GM19463 (cell line): Measurements from ENCODE around the gene PRKG1.
A peak's percentile ranks its signal among the peaks of the same experiment; 100 is the strongest.

Experiments used
- ATAC-seq: cut with Tn5 transposase; IDR thresholded peaks from one replicate; pipeline ENCODE4 v1.9.1; 2021; ENCODE audit warnings: mild to moderate bottlenecking, moderate library complexity; ENCODE audit not compliant: unreplicated experiment

PRKG1 gene

DNA sequence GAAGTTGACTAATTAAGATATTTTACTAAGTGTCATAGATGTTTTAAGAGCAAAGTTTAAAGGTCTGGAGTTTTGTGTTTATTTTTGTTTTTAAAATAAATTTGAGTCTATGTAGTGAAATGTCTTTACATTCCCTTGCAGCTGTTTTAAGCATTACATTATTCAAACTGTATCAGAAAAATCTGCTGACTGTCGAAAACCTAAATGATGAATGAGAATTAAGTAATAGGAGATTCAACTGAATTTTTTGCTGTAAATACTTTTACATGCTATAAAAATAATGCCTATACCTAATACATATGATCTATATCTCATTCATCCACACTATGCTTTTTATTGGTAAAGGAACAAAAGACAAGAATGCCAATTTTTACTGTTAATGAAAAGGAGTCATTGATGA is 397.9 kb downstream of the PRKG1 start:
- no peak for ATAC-seq

DNA sequence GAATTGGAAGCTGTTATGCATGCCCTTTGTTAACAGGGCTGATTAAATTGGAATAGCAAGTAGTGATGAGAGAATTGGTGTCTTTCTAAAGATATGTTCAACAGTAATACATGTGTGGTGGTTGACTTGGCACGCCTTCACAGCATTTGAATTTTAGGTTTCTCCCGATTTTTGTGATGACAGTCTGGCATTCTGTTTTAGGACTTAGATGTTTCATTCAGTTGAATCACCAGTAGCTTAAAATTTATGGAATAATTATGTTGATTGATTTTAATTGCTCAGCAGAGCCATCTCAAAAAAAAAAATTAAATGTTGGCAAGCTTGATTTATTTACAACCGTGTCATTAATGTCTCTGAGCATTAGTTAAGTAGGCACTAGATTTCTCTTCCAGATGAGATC is 405.4 kb downstream of the PRKG1 start:
- ATAC-seq, result no peak

DNA sequence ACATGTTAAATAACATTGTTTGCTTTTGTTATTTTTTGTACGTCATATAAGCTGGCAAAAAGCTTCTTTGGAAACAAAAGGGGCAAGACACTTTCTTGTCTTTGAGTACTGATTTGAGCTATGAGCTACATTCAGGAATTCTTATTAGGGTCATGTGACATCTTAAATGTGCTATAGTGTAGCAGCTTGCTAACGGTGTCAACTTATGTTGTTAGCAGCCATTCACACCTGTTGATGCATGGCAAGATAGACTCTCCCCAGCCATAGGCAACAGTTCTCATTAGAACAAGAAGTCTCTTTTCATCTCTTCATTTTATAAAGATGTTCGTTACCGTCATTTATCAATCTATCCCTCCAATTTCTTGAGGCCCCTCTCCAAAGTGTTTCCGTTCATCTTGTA is 411.4 kb downstream of the PRKG1 start:
- ATAC-seq, result no peak

DNA sequence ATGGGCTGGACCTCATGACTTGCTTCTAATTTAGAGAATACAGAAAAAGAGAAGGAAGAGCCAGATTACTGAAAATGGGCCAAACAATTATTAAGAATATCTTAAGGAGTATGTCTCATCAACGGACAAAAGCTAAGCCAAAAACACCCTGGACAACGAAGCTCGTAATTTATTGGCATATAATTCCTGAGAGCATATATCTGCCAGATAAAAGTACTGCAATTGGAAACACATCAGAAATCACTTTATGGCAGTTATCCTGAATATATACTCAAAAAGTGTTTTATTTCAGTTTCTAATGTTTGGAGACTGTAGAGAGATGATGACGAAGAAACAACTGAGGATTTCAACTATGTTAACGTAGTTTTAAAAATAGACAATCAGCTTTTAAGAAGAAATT is 413.3 kb downstream of the PRKG1 start:
- no peak for ATAC-seq

DNA sequence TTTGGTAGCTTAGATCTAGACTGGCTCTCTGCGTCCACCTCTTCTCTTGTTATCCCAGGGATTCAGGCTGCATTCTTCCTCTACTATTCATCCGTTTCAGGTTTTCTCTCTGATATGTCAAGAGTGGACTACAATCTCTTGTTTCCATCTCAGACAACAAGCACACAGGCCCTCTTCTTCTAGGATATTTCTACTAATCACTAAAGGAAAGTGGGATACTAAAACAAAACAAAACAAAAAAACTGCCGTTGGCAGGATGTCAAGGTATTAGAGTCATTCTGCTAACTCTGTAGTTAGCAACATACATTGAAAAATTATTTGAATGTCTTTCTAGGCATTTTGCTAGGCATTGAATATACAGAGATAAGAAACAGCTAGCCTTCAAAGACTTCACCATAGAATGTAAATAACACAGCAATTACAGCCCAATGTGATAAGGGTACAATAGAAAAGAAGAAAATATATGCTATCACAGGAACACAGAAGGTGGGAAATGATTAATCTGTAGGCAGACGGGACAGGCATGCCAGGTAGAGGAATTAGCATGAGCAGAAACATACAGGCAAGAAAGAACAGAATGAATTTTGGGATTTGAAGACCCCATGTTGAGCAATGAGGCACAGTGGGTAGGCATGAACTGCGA is 414.6 kb downstream of the PRKG1 start:
- ATAC-seq, result no peak

DNA sequence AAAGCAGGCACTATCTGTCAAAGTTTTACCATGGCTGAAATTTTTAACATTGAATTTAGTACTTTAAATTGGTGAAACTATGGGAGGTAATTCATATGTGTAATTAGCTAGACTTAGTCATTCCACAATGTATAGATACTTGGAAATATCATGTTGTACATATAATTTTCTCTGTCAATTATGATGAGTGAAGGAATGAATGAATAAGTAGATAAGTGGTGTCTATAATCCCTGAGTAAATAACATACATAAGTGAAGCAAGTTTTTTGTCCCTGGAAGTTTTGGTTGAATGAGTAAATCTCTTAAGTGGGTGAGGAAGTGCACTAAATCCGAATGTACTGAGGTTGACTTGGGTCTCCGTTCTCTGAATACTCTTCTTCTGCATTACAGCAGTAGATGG is 424.1 kb downstream of the PRKG1 start:
- ATAC-seq, result no peak

DNA sequence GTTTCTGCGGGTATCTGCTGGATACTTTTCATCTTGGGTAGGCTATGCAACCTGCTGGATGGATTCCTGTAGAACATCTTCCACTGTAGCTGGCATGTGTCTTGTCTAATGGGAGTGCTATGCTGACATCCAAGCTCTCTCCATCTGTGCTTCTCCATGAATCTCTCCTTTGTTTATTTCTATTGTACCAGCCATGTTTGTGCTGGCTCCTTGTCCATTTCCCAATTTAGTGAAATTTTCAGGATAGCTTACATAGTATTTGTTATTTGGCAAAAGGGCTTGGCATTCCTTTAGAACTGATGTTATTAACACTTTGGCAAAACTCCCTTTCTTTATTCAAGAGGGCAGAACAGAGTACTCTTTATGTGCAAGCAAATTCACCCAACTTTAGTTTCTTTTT is 427.1 kb downstream of the PRKG1 start:
- no peak for ATAC-seq

DNA sequence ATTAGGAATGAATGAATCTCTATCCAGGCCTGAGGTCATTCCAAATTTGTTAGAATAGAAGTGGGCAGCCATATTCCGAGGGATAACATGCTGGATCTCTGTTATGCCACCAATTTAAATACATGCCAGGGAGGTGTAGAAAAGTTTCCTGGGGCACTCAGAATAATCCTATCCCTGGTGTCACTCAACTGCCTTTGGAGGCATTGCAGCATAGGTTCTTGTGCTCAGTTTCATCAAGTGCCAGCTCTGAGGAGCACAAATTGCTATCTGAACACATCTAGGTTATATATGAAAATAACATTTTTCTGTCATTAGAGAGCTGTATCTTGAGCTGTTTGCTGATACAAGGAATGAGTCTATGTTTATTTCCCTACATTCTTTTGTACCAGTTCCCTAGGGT is 427.8 kb downstream of the PRKG1 start:
- no peak for ATAC-seq

DNA sequence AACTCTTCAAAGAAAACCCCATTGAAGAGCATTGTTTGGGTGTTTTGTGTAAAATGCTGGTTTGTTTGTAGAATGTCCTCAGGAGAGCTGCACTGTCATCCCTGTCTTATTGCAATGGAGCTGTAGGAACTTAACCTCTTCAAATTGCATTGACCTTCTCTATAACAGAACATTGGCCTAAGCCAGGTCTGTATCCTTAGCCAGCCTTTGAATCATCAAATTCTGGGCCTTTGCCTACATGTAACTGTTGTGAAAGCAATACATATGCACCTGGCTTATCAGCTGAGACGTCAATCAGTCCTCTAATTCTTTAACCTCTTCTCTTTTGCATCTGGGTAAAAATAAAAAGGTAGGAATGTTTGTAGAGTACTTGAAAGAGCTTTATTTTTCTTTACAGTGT is 429.1 kb downstream of the PRKG1 start:
- no peak for ATAC-seq

DNA sequence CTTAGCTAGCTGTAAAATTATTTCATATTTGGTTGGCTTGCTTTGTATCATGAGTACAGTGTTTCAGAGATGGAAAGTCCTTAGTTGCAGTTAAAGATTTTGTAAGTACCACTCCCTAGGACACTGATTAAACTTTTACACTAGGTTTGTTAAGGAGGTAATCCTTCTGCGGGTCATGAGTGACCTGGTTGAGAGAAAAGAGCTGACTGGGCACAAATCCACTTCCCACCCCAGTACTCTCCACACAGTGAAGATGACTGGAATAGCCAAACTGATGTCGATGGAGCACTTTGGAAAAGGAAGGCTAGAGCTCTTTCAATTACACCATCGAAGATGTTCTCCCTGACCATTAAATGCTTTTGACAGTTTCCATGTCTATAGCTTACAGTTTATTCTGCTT is 433.2 kb downstream of the PRKG1 start:
- ATAC-seq, result no peak

DNA sequence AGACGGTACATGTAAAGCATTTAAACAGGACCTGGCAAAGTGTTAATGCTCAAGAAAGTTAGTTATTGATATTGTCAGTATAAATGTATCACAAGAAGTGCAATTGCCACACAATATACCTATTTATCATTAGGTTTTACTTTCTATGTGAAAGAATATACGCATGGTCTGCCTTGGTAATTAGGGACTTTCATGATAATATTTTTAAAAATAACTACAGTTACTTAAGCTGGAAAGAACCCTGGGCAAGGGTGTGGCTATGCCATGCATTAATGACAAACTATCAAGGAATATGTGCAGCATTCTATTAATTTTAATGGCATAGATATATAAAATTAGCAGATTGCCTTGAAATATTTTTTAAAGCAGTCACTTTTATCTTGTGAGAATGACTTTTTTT is 433.9 kb downstream of the PRKG1 start:
- peak; percentile 51 for ATAC-seq

DNA sequence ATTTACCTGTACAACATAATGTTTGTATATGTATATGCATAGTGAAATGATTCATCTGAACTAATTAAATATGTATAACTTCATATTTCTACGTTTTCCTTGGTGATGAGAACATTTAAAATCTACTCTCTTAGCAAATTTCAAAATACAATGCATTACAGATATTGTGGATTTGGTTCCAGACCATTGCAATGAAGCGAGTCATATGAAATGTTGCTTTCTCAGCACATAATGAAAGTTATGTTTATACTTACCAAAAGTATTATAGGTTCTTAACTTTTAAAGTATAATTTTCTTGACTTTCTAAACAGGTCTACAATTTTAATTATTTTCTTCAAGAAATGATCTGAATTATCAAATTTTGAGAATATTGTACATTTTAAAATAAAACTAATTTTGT is 435.9 kb downstream of the PRKG1 start:
- no peak for ATAC-seq

DNA sequence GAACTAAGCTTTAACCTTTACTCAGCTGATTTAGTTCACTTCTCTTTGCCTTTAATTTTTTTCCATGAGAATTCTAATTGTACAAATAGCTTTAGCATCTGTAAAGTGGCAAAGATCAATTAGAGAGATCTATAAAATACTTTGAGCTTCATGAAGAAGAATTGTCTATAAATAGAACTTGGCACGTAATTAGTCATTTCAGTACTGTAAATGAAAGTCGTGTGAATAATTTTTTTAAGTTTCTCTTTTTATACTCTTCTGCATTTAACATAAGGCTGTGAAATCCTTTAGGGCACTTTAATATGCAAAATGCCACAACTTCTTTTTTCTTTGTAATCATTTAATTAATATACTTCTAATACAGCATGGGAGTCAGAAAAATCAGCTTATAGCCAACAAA is 447.3 kb downstream of the PRKG1 start:
- ATAC-seq, result no peak

DNA sequence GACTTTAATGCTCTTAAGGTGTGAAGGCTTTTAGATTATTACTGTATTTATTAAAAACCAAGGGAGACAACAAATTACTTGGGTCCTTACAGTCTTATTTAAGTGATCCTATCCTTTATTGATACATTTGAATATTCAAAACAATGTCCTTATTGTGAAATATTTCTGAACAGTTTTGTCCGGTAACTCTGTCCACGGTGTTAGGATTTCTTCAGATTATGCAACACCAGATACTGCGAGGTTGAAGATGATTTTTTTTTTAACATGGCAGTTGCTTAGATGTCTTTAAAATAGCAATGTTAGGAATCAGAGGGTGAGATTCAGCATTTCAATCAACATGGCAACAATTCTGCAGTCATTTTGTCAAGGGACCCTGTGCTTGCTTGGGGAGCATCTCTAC is 448.6 kb downstream of the PRKG1 start:
- ATAC-seq, result no peak

DNA sequence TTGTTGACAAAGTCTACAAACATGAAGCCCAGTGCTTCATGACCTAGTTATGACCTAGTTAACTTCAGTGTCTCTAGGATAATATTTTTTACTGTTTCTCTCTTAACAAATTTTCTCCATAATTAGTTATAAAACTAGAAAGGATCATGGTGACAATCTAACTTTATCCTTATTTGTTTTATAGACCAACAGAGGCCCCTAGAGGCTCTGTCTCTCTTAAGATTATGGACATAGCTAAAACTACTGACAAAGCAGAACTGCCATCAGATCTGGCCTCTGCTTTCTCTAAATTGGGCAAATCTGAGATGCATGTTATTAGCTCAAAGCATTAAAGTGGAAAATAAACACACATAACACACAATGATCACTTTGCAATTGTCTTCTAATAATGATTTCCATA is 449.2 kb downstream of the PRKG1 start:
- no peak for ATAC-seq

DNA sequence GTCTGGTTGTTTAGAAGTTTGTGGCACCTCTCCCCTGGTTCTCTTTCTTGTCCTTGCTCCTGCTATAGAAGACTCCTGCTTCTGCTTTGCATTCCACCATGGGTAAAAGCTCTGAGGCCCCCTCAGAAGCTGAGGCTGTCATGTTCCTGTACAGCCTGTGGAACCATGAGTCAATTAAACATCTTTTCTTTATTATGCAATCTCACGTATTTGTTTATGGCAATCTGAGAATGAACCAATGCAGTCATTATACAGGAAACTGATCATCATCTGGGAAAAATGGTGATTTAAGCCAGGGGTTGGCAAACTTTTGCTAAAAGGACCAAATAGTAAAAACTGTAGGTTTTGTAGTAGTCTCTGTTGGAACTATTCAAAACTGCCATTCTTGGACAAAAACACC is 449.8 kb downstream of the PRKG1 start:
- no peak for ATAC-seq

DNA sequence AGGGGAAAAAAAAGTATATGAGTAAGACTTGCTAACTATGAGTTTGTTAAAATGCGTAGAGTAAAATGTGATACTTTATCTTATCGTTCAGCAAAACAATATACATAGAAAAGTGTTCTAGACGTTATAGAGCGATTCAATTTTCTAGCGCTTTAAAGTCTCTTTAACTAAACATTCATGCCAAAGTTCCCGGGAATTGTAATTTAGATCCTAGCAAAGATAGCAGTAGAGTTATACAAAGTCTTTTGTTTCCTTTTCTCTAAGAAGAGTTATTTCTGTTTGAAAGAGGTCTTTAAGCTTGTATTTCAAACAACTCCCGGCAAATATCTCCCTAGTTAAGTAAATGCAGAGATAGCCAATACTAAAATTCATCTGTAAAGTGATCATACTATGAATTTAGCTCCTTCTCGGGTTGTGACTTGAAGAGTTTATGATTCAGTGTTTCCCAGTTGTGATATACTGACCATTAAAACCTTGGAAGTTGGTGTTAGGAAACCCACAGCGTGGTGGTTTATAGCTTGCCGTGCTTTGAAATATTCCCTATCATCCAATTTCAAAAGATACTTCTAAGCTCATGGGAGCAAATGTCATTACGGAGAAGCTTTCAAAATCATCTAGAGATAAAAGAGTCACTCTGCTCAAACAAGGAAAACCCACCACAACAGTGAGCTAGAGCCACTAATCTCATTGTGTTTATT is 453.4 kb downstream of the PRKG1 start:
- no peak for ATAC-seq

DNA sequence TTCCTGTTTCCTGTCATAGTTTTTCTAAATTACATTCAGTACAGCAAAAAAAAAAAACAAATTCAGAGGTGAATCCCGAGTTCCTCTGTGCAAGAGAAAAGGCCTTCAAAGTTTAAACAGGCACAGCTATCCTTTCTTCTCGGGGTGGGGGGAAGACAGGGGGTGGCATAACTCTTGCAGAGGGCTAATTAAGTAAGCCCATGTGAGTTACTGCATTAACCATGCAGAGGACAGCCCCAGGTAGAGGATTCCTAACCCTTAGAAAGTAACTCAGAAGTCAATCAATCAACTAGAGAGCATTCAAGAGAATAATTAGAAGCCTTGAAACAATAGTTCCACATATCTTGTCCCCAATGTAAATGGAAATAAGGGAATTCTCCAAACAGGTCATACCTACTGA is 454.2 kb downstream of the PRKG1 start:
- no peak for ATAC-seq

DNA sequence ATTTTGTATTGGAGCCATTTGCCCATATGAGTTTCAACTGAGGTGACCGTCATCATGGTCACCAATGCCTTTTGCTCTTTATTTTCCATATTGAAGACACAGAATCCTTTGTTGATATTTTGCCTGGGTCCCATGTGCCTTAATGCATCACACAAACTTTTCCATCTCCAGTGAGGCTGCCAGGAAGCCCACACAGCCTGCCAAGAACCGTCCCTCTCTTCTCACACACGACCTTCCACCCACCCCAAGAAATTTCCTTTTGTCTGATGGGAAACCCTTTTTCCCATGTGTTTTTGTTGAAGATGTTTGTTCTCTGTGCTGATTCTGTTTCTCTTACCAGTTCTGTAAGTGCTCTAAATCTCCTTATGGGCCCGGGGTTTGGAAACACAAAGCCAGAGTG is 456.3 kb downstream of the PRKG1 start:
- no peak for ATAC-seq

DNA sequence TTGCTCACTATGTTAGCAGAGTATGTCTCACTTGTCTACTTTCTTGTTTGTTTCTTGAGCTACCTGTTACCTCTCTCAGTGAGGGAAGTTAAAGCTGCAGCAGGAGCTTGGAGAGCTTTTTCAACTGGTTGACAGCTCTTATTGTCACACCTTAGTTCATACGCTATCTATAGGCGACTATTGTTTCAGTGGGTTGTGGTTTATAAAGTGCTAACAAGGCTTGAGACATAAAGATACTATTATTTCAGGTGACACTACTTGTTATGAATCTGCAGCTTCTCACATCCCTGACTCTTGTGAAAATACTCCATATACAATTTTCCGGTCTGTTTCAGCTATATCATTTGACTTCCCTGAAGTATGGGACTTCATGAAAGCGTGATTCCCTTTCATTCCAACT is 457.8 kb downstream of the PRKG1 start:
- ATAC-seq, result no peak

DNA sequence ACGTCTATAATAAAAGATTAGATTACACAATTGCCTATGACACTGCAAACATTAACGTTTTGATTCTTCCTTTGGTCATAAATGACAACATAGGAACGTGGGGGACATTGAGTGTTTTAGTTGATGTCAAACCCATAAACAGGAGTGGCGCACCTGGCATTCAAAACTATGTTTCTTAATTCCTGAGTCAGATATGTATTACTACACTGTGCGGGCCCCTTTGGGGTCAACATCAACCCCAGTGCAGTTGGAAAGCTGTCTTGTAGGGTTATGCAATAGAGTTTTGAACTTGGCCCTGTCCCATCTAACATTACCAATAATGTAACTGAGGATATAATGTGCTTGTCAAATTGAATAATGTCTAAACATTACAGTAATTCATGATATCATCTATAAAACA is 468.6 kb downstream of the PRKG1 start:
- ATAC-seq, result no peak

DNA sequence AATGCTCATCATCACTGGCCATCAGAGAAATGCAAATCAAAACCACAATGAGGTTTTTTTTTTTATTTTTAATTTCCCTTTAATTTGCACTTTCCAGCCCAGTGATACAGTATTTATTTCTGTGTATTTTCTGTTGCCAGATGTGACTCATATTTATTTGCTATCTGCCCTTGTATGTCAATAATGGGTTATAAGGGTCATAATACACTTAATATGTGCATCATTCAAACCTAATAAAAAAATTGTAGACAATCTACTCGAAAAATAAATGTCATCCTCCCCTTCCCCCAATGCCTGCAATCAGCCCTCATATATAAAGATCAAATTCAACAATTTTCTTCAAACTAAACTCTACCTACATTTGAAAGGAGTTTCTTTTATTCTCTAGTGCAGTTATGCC is 470.6 kb downstream of the PRKG1 start:
- ATAC-seq, result no peak

DNA sequence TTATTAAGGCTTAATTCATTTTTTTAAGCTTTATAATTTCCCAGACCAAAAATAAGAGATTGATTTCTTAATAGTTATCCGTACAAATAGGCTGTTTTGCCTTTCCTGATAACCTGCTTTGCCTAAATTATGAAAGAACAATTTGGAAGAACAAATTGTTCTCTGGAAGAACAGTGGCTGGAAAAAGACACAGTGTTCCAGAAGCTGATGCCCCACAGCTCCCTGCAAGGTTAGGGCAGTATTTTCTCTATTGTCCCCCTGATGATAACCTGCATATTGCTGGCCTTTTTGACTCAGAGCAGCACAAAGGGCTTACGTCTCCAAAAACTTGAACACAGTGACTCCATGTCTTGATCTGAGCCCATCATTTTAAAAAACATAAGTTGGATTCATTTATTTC is 473.7 kb downstream of the PRKG1 start:
- ATAC-seq, result no peak
